HG03432 (cell line): ENCODE data around the gene SUPT3H.
"Not testable (repeated sequence)": the region's sequence is repeated elsewhere in the genome, so short reads cannot be mapped to it uniquely, and the experiment has no call there.

Experiments used
- ATAC-seq: cut with Tn5 transposase; IDR thresholded peaks from one replicate; pipeline ENCODE4 v1.9.1; 2021; ENCODE audit warnings: mild to moderate bottlenecking, moderate library complexity; ENCODE audit not compliant: unreplicated experiment

Gene SUPT3H

GRCh38 chr6:45327956-45328522, 49.7 kb downstream of the SUPT3H start, which contains the start of gene RUNX2:
Gene RUNX2, plus strand, starts transcription at chr6:45328330. Its CDS starts 397 bp downstream, at chr6:45328727.
- ATAC-seq, result no peak

- ATAC-seq, result no peak
Observed at GRCh38 chr6:45326698-45327417, 50.9 kb downstream of the SUPT3H start.

GRCh38 chr6:45323656-45324224, 54.0 kb downstream of the SUPT3H start:
- no peak for ATAC-seq

GRCh38 chr6:45320349-45320748, 57.4 kb downstream of the SUPT3H start:
- no peak for ATAC-seq

GRCh38 chr6:45314146-45314545, 63.6 kb downstream of the SUPT3H start:
- no peak for ATAC-seq

GRCh38 chr6:45310118-45310788, 67.5 kb downstream of the SUPT3H start:
- ATAC-seq, result no peak

- no peak for ATAC-seq
Observed at GRCh38 chr6:45305546-45305945, 72.2 kb downstream of the SUPT3H start.

GRCh38 chr6:45302832-45303231, 74.9 kb downstream of the SUPT3H start:
- no peak for ATAC-seq

- no peak for ATAC-seq
Observed at GRCh38 chr6:45301348-45302142, 76.2 kb downstream of the SUPT3H start.

- ATAC-seq, result no peak
Observed at GRCh38 chr6:45300736-45301135, 77.0 kb downstream of the SUPT3H start.

- no peak for ATAC-seq
Observed at GRCh38 chr6:45299096-45299581, 78.6 kb downstream of the SUPT3H start.

GRCh38 chr6:45297320-45297719, 80.4 kb downstream of the SUPT3H start:
- ATAC-seq, result no peak

- ATAC-seq, result not testable (repeated sequence)
Observed at GRCh38 chr6:45294065-45294701, 83.6 kb downstream of the SUPT3H start.

GRCh38 chr6:45293306-45293705, 84.4 kb downstream of the SUPT3H start:
- no peak for ATAC-seq

GRCh38 chr6:45289751-45290514, 87.8 kb downstream of the SUPT3H start:
- ATAC-seq, result no peak

- not testable (repeated sequence) for ATAC-seq
Observed at GRCh38 chr6:45286707-45287106, 91.0 kb downstream of the SUPT3H start.

GRCh38 chr6:45278367-45278766, 99.4 kb downstream of the SUPT3H start:
- ATAC-seq, result no peak

- ATAC-seq, result not testable (repeated sequence)
Observed at GRCh38 chr6:45277741-45278140, 100.0 kb downstream of the SUPT3H start.

GRCh38 chr6:45275358-45275757, 102.4 kb downstream of the SUPT3H start:
- ATAC-seq, result no peak
